SHP77 treated with DMSO at 0.1 percent for 48 hours (cell line): ENCODE measurements around the gene GAL3ST1.
"Not testable (repeated sequence)": the region's sequence is repeated elsewhere in the genome, so short reads cannot be mapped to it uniquely, and the experiment has no call there.

ENCODE experiments used
- DNase-seq: peaks from one replicate; lab custom pipeline; 2025; lab: John Stamatoyannopoulos, UW

GAL3ST1 gene

GRCh38 chr22:30596199-30596598, 21.7 kb upstream of the GAL3ST1 start:
- no peak for DNase-seq

- not testable (repeated sequence) for DNase-seq
Measured at GRCh38 chr22:30592360-30592713, 17.9 kb upstream of the GAL3ST1 start.

- peak; percentile 96 for DNase-seq
Measured at GRCh38 chr22:30591588-30592359, 17.3 kb upstream of the GAL3ST1 start, which contains the start of gene PES1. TSS of gene PES1 (minus strand) at chr22:30591910. CDS start at chr22:30591833, 77 bp downstream.

GRCh38 chr22:30591191-30591587, 16.7 kb upstream of the GAL3ST1 start:
- DNase-seq = no peak

- no peak for DNase-seq
Measured at GRCh38 chr22:30586414-30586813, 11.9 kb upstream of the GAL3ST1 start.

GRCh38 chr22:30584441-30584840, 10.0 kb upstream of the GAL3ST1 start:
- no peak for DNase-seq

GRCh38 chr22:30582788-30583545, 8.5 kb upstream of the GAL3ST1 start:
- DNase-seq = no peak

- DNase-seq = no peak
Measured at GRCh38 chr22:30582051-30582450, 7.6 kb upstream of the GAL3ST1 start.

GRCh38 chr22:30580896-30581295, 6.4 kb upstream of the GAL3ST1 start:
- DNase-seq = no peak

- DNase-seq = no peak
Measured at GRCh38 chr22:30578481-30578880, 4.0 kb upstream of the GAL3ST1 start.

- no peak for DNase-seq
Measured at GRCh38 chr22:30575859-30576258, 1.4 kb upstream of the GAL3ST1 start.

GRCh38 chr22:30574997-30575671, 669 bp upstream of the GAL3ST1 start:
- no peak for DNase-seq

GRCh38 chr22:30573594-30574094, 821 bp downstream of the GAL3ST1 start:
- DNase-seq = no peak

- no peak for DNase-seq
Measured at GRCh38 chr22:30572840-30573593, 1.4 kb downstream of the GAL3ST1 start.

GRCh38 chr22:30572210-30572609, 2.3 kb downstream of the GAL3ST1 start:
- no peak for DNase-seq

GRCh38 chr22:30569674-30570202, 4.7 kb downstream of the GAL3ST1 start:
- DNase-seq = no peak

GRCh38 chr22:30568137-30568805, 6.2 kb downstream of the GAL3ST1 start:
- no peak for DNase-seq

- DNase-seq = not testable (repeated sequence)
Measured at GRCh38 chr22:30567277-30567676, 7.2 kb downstream of the GAL3ST1 start.

GRCh38 chr22:30566125-30566524, 8.3 kb downstream of the GAL3ST1 start:
- no peak for DNase-seq

- no peak for DNase-seq
Measured at GRCh38 chr22:30565341-30565740, 9.1 kb downstream of the GAL3ST1 start.

- no peak for DNase-seq
Measured at GRCh38 chr22:30564761-30565119, 9.7 kb downstream of the GAL3ST1 start.
